ENCODE measurements around the gene TPM3.
"Not testable (repeated sequence)": the region's sequence is repeated elsewhere in the genome, so short reads cannot be mapped to it uniquely, and the experiment has no call there.

TPM3 gene

DNA sequence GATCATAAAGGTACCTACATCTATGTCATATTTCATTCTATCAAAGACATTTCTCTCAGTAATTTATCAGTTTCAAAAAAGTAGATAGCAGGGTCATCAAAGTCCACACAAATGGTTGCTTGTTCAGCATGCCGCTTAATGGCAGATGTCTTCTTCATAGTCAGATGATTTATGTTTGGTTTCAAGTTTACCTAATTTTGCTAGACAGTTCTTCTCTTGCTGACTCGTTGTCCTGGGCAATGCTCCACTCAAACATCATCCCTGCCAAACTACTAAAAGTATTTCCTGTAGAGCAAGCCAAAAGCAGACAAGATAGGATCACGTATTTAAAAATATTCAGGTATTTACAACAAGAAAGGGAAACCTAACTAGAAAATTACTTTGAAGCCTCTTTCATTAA, 50.7 kb downstream of the TPM3 start:
- no peak for DNase-seq (ENCODE audit: insufficient read length, low spot score)
- TF ChIP-seq PAX5 (IDR thresholded peaks at IDR 0.05; ENCODE audit: insufficient read depth, low read length, severe bottlenecking) (no peak), SPI1 (IDR thresholded peaks at IDR 0.05; ENCODE audit: low read depth, low read length) (no peak), TAF1 (IDR thresholded peaks at IDR 0.05; ENCODE audit: low read depth, low read length) (no peak)
- FAIRE-seq, result no peak

DNA sequence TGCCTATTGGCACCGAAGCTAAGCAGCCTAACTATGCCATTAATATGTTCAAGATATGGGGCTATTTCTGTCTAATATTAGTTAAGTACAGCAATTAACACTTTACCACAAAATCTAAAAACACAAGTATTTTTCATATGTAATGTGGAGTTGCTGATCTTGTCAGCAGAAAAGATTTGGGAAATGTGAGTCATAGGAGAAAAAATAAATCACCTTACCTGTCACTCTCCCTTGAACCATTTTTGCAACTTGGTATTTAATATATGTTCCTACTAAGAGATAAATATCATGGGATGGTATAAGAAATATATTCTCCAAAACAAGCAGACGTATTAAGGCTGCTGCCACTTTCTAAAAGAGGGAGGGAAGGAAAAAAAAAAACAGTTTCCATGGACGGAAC, 54.0 kb downstream of the TPM3 start:
- TF ChIP-seq POU2F2 (IDR thresholded peaks at IDR 0.05; ENCODE audit: low read depth, low read length) (no peak), SPI1 (IDR thresholded peaks at IDR 0.05; ENCODE audit: low read depth, low read length) (no peak), POLR2A (IDR thresholded peaks at IDR 0.05; ENCODE audit: low read depth, low read length) (no peak), POLR2AphosphoS5 (IDR thresholded peaks at IDR 0.05; ENCODE audit: low read depth, low read length) (no peak)
- FAIRE-seq (no peak), DNase-seq (ENCODE audit: insufficient read length, low spot score) (no peak)

DNA sequence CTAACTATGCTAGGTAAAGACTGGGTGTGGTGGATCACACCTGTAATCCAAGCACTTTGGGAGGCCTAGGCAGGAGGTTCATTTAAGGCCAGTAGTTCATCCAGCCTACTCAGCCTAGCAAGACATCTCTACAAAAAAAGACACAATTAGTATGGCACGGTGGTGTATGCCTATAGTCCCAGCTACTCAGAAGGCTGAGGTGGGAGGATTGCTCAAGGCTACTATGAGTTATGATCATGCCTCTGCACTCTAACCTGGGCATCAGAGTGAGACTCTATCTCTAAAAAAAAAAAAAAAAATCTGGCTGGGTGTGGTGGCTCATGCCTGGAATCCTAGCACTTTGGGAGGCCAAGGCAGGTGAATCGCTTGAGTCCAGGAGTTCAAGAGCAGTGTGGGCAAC, 58.6 kb downstream of the TPM3 start:
- FAIRE-seq (no peak), DNase-seq (ENCODE audit: insufficient read length, low spot score) (no peak)
- TF ChIP-seq PAX5 (IDR thresholded peaks at IDR 0.05; ENCODE audit: insufficient read depth, low read length, severe bottlenecking) (no peak), POU2F2 (IDR thresholded peaks at IDR 0.05; ENCODE audit: low read depth, low read length) (no peak), POLR2AphosphoS5 (IDR thresholded peaks at IDR 0.05; ENCODE audit: low read depth, low read length) (no peak), TAF1 (IDR thresholded peaks at IDR 0.05; ENCODE audit: low read depth, low read length) (no peak)

DNA sequence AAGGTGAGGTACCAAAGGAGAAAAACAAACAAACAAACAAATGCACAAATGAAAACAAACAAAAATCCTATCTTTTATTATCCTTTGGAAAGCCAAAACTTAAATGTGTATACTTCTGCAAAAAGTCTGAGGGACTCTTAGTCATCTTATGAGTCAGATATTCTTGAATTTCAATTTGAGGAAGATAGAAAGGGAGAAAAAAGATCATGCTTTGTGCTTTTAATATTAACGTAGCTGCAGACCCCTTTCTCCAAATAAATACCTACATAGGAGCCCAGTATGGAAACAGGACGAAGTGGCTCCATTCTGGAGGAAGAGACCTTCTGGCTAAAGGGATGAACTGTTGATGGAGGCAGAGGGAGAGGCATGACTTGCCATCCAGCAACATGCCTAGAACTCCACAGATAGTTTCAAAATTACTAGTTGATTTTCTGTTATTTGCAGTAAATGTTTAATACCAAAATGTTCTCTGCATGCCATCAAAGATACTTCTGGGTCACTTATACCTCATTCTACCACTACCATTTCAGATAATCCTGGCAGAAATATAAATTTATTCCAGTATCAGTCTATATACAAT, 62.4 kb downstream of the TPM3 start:
- no peak for DNase-seq (ENCODE audit: insufficient read length, low spot score)
- TF ChIP-seq POLR2AphosphoS5 (IDR thresholded peaks at IDR 0.05; ENCODE audit: low read depth, low read length) (no peak), TAF1 (IDR thresholded peaks at IDR 0.05; ENCODE audit: low read depth, low read length) (no peak), PAX5 (IDR thresholded peaks at IDR 0.05; ENCODE audit: insufficient read depth, low read length, severe bottlenecking) (no peak), POLR2A (IDR thresholded peaks at IDR 0.05; ENCODE audit: low read depth, low read length) (no peak), POU2F2 (IDR thresholded peaks at IDR 0.05; ENCODE audit: low read depth, low read length) (no peak), SPI1 (IDR thresholded peaks at IDR 0.05; ENCODE audit: low read depth, low read length) (no peak)
- no peak for FAIRE-seq

DNA sequence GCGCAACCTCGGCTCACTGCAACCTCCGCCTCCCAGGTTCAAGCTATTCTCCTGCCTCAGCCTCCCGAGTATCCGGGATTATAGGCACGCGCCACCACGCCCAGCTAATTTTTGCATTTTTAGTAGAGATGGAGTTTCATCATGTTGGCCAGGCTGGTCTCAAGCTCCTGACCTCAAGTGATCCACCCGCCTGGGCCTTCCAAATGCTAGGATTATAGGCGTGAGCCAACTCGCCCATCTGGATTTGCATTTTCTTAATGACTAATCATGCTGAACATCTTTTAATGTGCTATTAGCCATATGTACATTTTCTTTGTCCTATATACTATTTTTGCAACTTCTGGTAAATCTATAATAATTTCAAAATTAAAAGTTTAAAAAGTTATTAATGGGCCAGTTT, 68.7 kb downstream of the TPM3 start:
- FAIRE-seq; DNase-seq (ENCODE audit: insufficient read length, low spot score): not testable (repeated sequence)

DNA sequence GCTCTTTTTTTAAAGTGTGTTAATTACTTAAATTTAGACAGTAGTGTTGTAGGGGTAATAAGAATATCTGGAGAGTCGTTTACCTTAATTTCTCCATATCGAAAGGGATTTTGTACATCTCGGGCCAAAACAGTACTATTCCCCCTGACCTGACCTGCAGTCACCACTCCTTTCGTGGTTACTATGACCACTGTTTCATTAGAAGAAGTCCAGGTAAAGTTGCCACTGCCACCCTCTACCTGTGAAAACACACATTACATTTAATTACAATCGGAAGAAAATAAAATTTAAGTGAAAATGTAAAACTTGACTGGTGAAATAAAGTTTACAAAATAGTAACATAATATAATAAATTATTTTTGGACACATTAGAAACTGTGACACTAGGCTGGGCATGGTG, 74.3 kb downstream of the TPM3 start:
- DNase-seq (ENCODE audit: insufficient read length, low spot score) (no peak), FAIRE-seq (no peak)
- TF ChIP-seq POLR2A (IDR thresholded peaks at IDR 0.05; ENCODE audit: low read depth, low read length) (no peak), POLR2AphosphoS5 (IDR thresholded peaks at IDR 0.05; ENCODE audit: low read depth, low read length) (no peak), TAF1 (IDR thresholded peaks at IDR 0.05; ENCODE audit: low read depth, low read length) (no peak), PAX5 (IDR thresholded peaks at IDR 0.05; ENCODE audit: insufficient read depth, low read length, severe bottlenecking) (no peak), SPI1 (IDR thresholded peaks at IDR 0.05; ENCODE audit: low read depth, low read length) (no peak), POU2F2 (IDR thresholded peaks at IDR 0.05; ENCODE audit: low read depth, low read length) (no peak)

DNA sequence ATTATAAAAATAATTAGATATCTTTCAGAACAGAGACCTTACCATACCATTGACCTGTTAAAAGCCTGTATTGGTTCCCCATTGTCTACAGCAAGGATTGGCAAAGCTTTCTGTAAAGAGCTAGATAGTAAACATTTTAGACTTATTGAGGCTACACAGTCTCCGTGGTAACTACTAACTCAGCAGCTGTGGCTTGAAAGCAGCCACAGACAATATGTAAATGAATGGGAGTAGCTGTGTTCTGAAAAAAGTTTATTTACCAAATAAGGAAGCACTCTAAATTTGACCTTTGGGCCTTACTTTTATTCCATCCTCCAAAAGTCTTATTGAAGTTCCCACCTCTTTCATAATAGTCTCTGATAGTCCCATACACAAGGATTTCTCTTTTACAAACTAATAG, 76.7 kb downstream of the TPM3 start:
- DNase-seq (ENCODE audit: insufficient read length, low spot score) (no peak), FAIRE-seq (peak; percentile 82)
- TF ChIP-seq POU2F2 (IDR thresholded peaks at IDR 0.05; ENCODE audit: low read depth, low read length), result no peak
- no peak for TF ChIP-seq TAF1 (IDR thresholded peaks at IDR 0.05; ENCODE audit: low read depth, low read length)
- no peak for TF ChIP-seq POLR2A (IDR thresholded peaks at IDR 0.05; ENCODE audit: low read depth, low read length)
- no peak for TF ChIP-seq SPI1 (IDR thresholded peaks at IDR 0.05; ENCODE audit: low read depth, low read length)
- TF ChIP-seq PAX5 (IDR thresholded peaks at IDR 0.05; ENCODE audit: insufficient read depth, low read length, severe bottlenecking), result no peak
- TF ChIP-seq POLR2AphosphoS5 (IDR thresholded peaks at IDR 0.05; ENCODE audit: low read depth, low read length), result no peak
